Kidney (tissue), 14 donors: ENCODE results near the gene GRK4. TPM values are rescaled to one million over a fixed set of nuclear protein-coding genes. Genes with fewer than 3 reads are reported as not detected.

Experiments used
- DNase-seq, 5 donors: peaks; one replicate each; pipeline ENCODE4 v3.0.0-alpha.2; 2013 to 2020
- FAIRE-seq: peaks from 2 replicates; lab custom pipeline; 2012; peaks lifted over from hg19 to GRCh38; lab: Jason Lieb, UNC
- H3K27ac ChIP-seq, 2 donors: one replicate each; pipeline ENCODE4 v1.7.0; 2013; ENCODE audit warnings: low read depth in 2 of 2, low read length in 2 of 2, inconsistent platforms in 1 of 2
- H3K27me3 ChIP-seq: one replicate; pipeline ENCODE4 v1.7.1; 2013; ENCODE audit warnings: low read length, inconsistent platforms; ENCODE audit not compliant: control insufficient read depth, insufficient read depth
- H3K36me3 ChIP-seq, 3 donors: one replicate each; pipeline versions ENCODE4 v1.7.0 to v1.7.1; 2013; ENCODE audit warnings: low read length in 3 of 3, control low read depth in 1 of 3, inconsistent platforms in 1 of 3; ENCODE audit not compliant: insufficient read depth in 3 of 3, control insufficient read depth in 2 of 3
- H3K4me1 ChIP-seq, 3 donors: one replicate each; pipeline versions ENCODE4 v1.7.0 to v1.7.1; 2013; ENCODE audit warnings: low read length in 3 of 3, inconsistent platforms in 1 of 3, low read depth in 1 of 3; ENCODE audit not compliant: control insufficient read depth in 2 of 3, insufficient read depth in 2 of 3
- H3K4me3 ChIP-seq, 3 donors: one replicate each; pipeline versions ENCODE4 v1.7.0 to v1.8.1; 2013; ENCODE audit warnings: low read length in 3 of 3, control low read depth in 1 of 3, inconsistent platforms in 1 of 3
- H3K9ac ChIP-seq, 3 donors: one replicate each; pipeline versions ENCODE4 v1.7.0 to v1.7.1; 2013; ENCODE audit warnings: low read length in 3 of 3, control low read depth in 1 of 3, inconsistent platforms in 1 of 3
- H3K9me3 ChIP-seq, 3 donors: one replicate each; pipeline versions ENCODE4 v1.7.0 to v1.7.1; 2013; ENCODE audit warnings: low read length in 3 of 3, control low read depth in 1 of 3, inconsistent platforms in 1 of 3; ENCODE audit not compliant: control insufficient read depth in 2 of 3, insufficient read depth in 1 of 3
- intact Hi-C: fragments of 100-400 bp; cut with DNase I; formaldehyde crosslinking; loops from one replicate; pipeline ENCODE4 v1.11.1; 2022
- polyA plus RNA-seq: library from polyadenylated mRNA; stranded (reverse); fragments of 350-450 nt; fragmentation: Illumina TruSeq; extraction: RNeasy Lipid Tissue Mini Kit (QIAGEN cat#74804); gene quantifications from one replicate; pipeline ENCODE4 v1.2.3, GENCODE V29; 2014; ENCODE audit warnings: low read depth, low replicate concordance; ENCODE audit not compliant: insufficient read depth
- total RNA-seq: library from RNA; stranded (reverse); fragmentation: NEBNext Ultra II Directional; extraction: Animal tissue kit (Norgen Biotek cat#: 25700); gene quantifications from one replicate; pipeline ENCODE4 v1.2.1, GENCODE V29; 2021
- TF ChIP-seq, protein P1 (sequence below): IDR thresholded peaks from 3 replicates; pipeline ENCODE4 v1.5.1; 2012; ENCODE audit warnings: mild to moderate bottlenecking, moderate library complexity, borderline replicate concordance; ENCODE audit not compliant: insufficient read depth; ENCODE audit errors: extremely low read depth
- donor health status: control.
- donor health status: control.
- donor health status: control.
- donor health status: control.
- donor health status: control.
- donor health status: DM: yes; HTN: yes; CAD: no.
- donor health status: Normal renal cell carcinoma (clear cell type).

The GRK4 gene
- total and polyA plus RNA-seq, 2 donors from 2014 or later = 4.3 TPM

DNA sequence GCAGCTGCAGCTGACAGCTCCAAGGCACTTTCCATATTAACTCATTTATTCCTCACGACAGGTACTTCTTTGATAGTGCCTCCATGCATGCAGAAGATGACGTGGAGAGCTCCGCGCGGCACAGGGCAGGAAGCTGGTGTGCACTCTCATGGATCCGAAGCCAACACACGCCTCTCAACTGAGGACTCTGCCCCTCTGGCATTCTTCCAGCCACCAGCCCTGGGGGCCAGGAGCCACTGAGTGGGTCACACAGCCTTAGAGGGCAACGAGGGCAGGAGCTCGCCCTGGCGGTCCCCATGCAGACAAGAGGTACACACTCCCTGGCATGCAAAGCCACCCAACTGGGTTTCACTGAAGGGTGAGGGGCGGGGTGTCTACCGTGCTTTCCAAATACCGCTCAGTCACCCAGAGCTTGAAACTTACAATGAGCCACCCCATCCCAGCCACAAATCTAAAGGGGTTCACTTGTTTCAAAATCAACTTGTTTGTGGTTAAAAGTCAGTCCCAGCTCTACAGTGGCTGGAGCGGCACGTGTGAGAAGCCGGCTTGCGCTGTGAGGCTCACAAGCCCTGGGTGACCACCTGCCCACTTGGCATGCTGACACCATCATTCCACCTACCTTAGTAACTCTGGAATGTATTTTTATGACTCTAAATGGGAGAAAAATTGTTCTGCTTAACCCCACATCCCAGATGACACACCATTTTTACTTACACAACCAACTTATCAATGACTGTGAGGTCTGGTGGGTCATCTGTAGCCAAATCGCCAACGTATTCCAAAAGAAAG is 16.4 kb upstream of the GRK4 start:
- no peak overlapping the region for H3K9ac ChIP-seq
- H3K27me3 ChIP-seq = no peaks in the 10 kb centered on the region
- H3K27ac ChIP-seq = no peak overlapping the region
- no peaks in the 10 kb centered on the region for H3K9me3 ChIP-seq
- H3K4me3 ChIP-seq = no peak overlapping the region
- no peak for FAIRE-seq
- DNase-seq = peak in 1 of 5 donors; percentile 26
- intact Hi-C loops = no loop called here
- peaks cover 0 to 6% (median 0%) of the 10 kb centered on the region in 3 donors for H3K4me1 ChIP-seq
- peaks cover 9 to 62% (median 49%) of the 10 kb centered on the region in 3 donors for H3K36me3 ChIP-seq
- TF ChIP-seq, protein P1, sequence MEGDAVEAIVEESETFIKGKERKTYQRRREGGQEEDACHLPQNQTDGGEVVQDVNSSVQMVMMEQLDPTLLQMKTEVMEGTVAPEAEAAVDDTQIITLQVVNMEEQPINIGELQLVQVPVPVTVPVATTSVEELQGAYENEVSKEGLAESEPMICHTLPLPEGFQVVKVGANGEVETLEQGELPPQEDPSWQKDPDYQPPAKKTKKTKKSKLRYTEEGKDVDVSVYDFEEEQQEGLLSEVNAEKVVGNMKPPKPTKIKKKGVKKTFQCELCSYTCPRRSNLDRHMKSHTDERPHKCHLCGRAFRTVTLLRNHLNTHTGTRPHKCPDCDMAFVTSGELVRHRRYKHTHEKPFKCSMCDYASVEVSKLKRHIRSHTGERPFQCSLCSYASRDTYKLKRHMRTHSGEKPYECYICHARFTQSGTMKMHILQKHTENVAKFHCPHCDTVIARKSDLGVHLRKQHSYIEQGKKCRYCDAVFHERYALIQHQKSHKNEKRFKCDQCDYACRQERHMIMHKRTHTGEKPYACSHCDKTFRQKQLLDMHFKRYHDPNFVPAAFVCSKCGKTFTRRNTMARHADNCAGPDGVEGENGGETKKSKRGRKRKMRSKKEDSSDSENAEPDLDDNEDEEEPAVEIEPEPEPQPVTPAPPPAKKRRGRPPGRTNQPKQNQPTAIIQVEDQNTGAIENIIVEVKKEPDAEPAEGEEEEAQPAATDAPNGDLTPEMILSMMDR = no peak

DNA sequence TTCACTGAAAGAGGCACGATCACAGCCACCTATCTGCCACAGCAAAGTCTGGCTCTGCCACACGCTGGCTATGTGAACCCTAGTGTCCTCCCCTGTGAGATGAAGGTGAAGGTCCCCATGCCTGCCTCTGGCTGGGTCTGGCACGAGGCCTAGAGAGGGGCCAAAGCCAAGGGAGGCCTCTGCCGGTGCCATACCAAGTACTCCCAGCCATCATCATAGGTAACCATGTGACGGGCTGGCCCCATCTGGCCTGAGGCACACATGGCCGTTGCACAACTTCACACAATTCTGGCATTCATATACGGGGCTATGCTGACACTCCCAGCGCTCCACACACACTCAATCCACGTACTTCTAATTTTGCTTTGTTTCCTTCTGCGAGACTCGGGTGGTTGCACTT is 15.4 kb upstream of the GRK4 start:
- DNase-seq = no peak
- Histone ChIP-seq H3K9me3 (no peaks in the 10 kb centered on the region), H3K27ac (no peak overlapping the region), H3K36me3 (peaks cover 9 to 61% (median 50%) of the 10 kb centered on the region in 3 donors), H3K4me1 (peaks cover 0 to 6% (median 0%) of the 10 kb centered on the region in 3 donors), H3K9ac (no peak overlapping the region), H3K4me3 (no peak overlapping the region), H3K27me3 (no peaks in the 10 kb centered on the region)
- intact Hi-C loops = no loop called here
- TF ChIP-seq, protein P1 = no peak
- FAIRE-seq = no peak

DNA sequence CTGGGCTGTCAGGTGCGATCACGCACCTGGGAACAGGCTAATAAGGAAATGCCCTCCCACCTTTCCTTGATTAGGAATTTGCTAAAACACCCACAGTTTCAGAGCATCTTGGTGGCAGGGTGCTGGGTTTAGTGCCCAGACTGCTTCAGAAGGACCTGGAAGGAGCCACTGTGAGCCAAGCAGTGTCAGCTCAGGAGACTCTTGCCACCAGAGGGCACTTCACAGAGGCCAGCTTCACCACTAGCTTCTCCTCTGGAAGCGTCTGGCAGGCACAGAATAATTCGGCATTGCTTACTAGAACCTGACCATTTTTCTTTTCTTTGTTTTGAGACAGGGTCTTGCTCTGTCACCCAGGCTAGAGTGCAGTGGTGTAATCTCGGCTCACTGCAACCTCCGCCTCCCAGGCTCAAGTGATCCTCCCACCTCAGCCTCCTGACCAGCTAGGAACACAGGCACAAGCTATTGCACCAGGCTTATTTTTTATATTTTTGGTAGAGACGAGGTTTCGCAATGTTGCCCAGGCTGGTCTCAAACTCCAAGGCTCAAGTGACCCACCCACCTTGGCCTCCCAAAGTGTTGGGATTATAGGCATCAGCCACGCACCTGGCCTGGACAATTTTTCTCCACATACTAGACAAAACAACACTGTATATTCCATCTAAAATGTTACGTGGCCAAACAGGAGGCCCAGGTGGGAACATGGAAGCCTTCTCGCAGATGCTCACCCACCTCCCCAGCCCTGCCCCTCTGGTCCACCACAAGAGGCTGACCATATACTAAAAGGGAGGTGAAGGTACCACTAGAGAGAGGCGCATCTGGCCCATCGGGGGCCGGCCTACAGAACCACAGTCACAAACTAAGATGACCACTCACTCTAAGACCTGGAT is 14.2 kb upstream of the GRK4 start:
- Histone ChIP-seq H3K27me3 (no peaks in the 10 kb centered on the region), H3K4me1 (peaks cover 0 to 6% (median 5%) of the 10 kb centered on the region in 3 donors), H3K27ac (no peak overlapping the region), H3K9me3 (no peaks in the 10 kb centered on the region), H3K36me3 (peaks cover 9 to 62% (median 49%) of the 10 kb centered on the region in 3 donors), H3K4me3 (no peak overlapping the region), H3K9ac (no peak overlapping the region)
- TF ChIP-seq, protein P1 = peak; percentile 41
- intact Hi-C loops = no loop called here
- DNase-seq (peak in 1 of 5 donors; percentile 31), FAIRE-seq (no peak)
